Heart right ventricle (tissue), 16 donors: ENCODE measurements around the gene ITGA4. TPM values are rescaled to one million over a fixed set of nuclear protein-coding genes. Genes with fewer than 3 reads are reported as not detected.

Experiments
- ATAC-seq, 8 donors: fragments of 200-7000 bp; cut with Tn5 transposase; one replicate each; pipeline ENCODE4 v1.9.1; 2020; ENCODE audit warnings: mild to moderate bottlenecking in 8 of 8, moderate library complexity in 8 of 8, moderate number of reproducible peaks in 1 of 8
- DNase-seq, 2 donors: peaks; one replicate each; pipeline ENCODE4 v3.0.0-alpha.2; 2020
- H3K27ac ChIP-seq, 10 donors: fragments of 200-600 bp; sonication (generic) in 2 of 10; one replicate each; pipeline versions ENCODE4 v1.5.0 to v1.8.0; 2020 to 2022; ENCODE audit warnings: mild to moderate bottlenecking in 3 of 10
- H3K27me3 ChIP-seq, 7 donors: fragments of 200-600 bp; one replicate each; pipeline ENCODE4 v1.8.0; 2021 to 2022; ENCODE audit warnings: mild to moderate bottlenecking in 2 of 7
- H3K36me3 ChIP-seq, 9 donors: fragments of 200-600 bp; sonication (generic) in 1 of 9; one replicate each; pipeline versions ENCODE4 v1.5.0 to v1.8.0; 2020 to 2022; ENCODE audit warnings: mild to moderate bottlenecking in 2 of 9
- H3K4me1 ChIP-seq, 9 donors: fragments of 200-600 bp; sonication (generic) in 1 of 9; one replicate each; pipeline versions ENCODE4 v1.5.0 to v1.8.0; 2020 to 2022; ENCODE audit warnings: mild to moderate bottlenecking in 4 of 9
- H3K4me3 ChIP-seq, 10 donors: fragments of 200-600 bp; sonication (generic) in 2 of 10; one replicate each; pipeline versions ENCODE4 v1.5.0 to v1.8.0; 2020 to 2022; ENCODE audit warnings: mild to moderate bottlenecking in 7 of 10, moderate library complexity in 2 of 10
- H3K9me3 ChIP-seq, 11 donors: fragments of 200-600 bp in 10 of 11; sonication (generic) in 2 of 11; one replicate each; pipeline versions ENCODE4 v1.5.0 to v1.8.0; 2013 to 2022; ENCODE audit warnings: mild to moderate bottlenecking in 2 of 11, control low read depth in 1 of 11, moderate library complexity in 1 of 11
- CTCF ChIP-seq, 9 donors: fragments of 200-600 bp; sonication (generic) in 2 of 9; IDR thresholded peaks; one replicate each; pipeline versions ENCODE4 v1.5.0 to v1.8.0; 2021 to 2022; ENCODE audit warnings: antibody characterized with exemption in 9 of 9, mild to moderate bottlenecking in 5 of 9, moderate library complexity in 1 of 9
- WGBS, 2 donors: extraction: QIAGEN DNeasy Blood & Tissue Kit; methylation state at CpG; one replicate each; pipeline ENCODE4 v1.1.7; 2013; ENCODE audit warnings: inconsistent platforms in 1 of 2; 5-methylcytosine and 5-hydroxymethylcytosine counted together
- intact Hi-C, 10 donors: fragments of 100-400 bp; cut with DNase I; formaldehyde crosslinking; loops; one replicate each; pipeline versions ENCODE4 v1.11.1 to v1.14.2; 2022
- polyA plus RNA-seq, 2 donors: library from polyadenylated mRNA; stranded (reverse); fragments of 200-250 nt; gene quantifications; one replicate each; pipeline ENCODE4 v1.2.3, GENCODE V29; 2013
- total RNA-seq, 10 donors: library from RNA; stranded (reverse); fragmentation: NEBNext Ultra II Directional in 3 of 10; extraction: Animal tissue kit (Norgen Biotek cat#: 25700) in 3 of 10; gene quantifications; one replicate each; pipeline versions ENCODE4 v1.2.1 to v1.2.4, GENCODE V29; 2021 to 2023
- donor health status: Arrhythmogenic right ventricular cardiomyopathy.
- donor health status: ischemic (EF 13 %, LVEDD 7.1; RV severe dilation, severe dysfunction).
- donor health status: healthy with polysubstance abuse.
- donor health status: DM: no; HTN: yes; CAD: no.
- donor health status: DM: no; HTN: no; CAD: no.
- donor health status: ischemic (EF 25% LVEDD 6.9; RV normal size, moderate dysfunction).
- donor health status: ischemic (EF 25% LVEDD 5.7; RV mildly dilated, moderate dysfunction).
- donor health status: healthy.
- donor health status: DM: yes; HTN: yes; CAD: no.
- donor health status: Ischemic cardiomyopathy.
- donor health status: ischemic (EF 35%, LVEDD 5.7; RV mildly dilated, moderate dysfunction).
- donor health status: nonischemic (EF 11% LVEDD 7.7; RV severe dilation, severe dysfunction).
- donor health status: DM: yes; HTN: yes; CAD: no.
- donor health status: PGD.
- donor health status: ischemic (EF 29% LVEDD 5.4; RV normal size, mild dysfunction).
- donor health status: nonischemic (EF 23%, LVEDD 6.1; RV moderate dilation, normal function).

ITGA4 gene
- total and polyA plus RNA-seq, 12 donors, result 0.29 to 9.2 (median 1.4) TPM

GRCh38 chr2:181466661-181467576, 9.7 kb downstream of the ITGA4 start:
- no peaks in the 10 kb centered on the region for H3K27me3 ChIP-seq
- intact Hi-C loops, result loop anchor here in 7 of 10 donors (5.0 to 10.0 kb wide), 4 partner anchors 362 to 1342 kb away; no protein-coding TSS in a partner anchor
- TF ChIP-seq CTCF (IDR thresholded peaks at IDR 0.05), result peak; percentile 37 to 88 (median 77)
- ATAC-seq (no peak), DNase-seq (peak; percentile 43 to 66)
- no peak overlapping the region for H3K27ac ChIP-seq
- no peak overlapping the region for H3K4me3 ChIP-seq
- 60 to 63% methylated on average over 4 of the region's 4 CpGs for WGBS, 2 donors
- peaks cover 0 to 67% (median 0%) of the 10 kb centered on the region in 9 donors for H3K4me1 ChIP-seq
- no peaks in the 10 kb centered on the region for H3K9me3 ChIP-seq
- no peaks in the 10 kb centered on the region for H3K36me3 ChIP-seq

GRCh38 chr2:181467966-181468707, 11.0 kb downstream of the ITGA4 start:
- Histone ChIP-seq H3K4me1 (peaks cover 0 to 62% (median 0%) of the 10 kb centered on the region in 9 donors), H3K27ac (no peak overlapping the region), H3K36me3 (no peaks in the 10 kb centered on the region), H3K9me3 (no peaks in the 10 kb centered on the region), H3K27me3 (no peaks in the 10 kb centered on the region), H3K4me3 (no peak overlapping the region)
- WGBS, 2 donors, result 52 to 54% methylated on average over 3 of the region's 3 CpGs
- intact Hi-C loops, result loop anchor here in 7 of 10 donors (5.0 to 10.0 kb wide), 4 partner anchors 363 to 1343 kb away; no protein-coding TSS in a partner anchor
- ATAC-seq (peak in 4 of 8 donors; percentile 41 to 55 (median 48)), DNase-seq (no peak)
- no peak for TF ChIP-seq CTCF (IDR thresholded peaks at IDR 0.05)

GRCh38 chr2:181468811-181469210, 11.6 kb downstream of the ITGA4 start:
- DNase-seq (no peak), ATAC-seq (no peak)
- H3K4me1 ChIP-seq, result peaks cover 0 to 59% (median 0%) of the 10 kb centered on the region in 9 donors
- H3K27me3 ChIP-seq, result no peaks in the 10 kb centered on the region
- 66 to 79% methylated on average over 1 of the region's 1 CpG for WGBS, 2 donors
- H3K36me3 ChIP-seq, result no peaks in the 10 kb centered on the region
- no peak overlapping the region for H3K27ac ChIP-seq
- TF ChIP-seq CTCF (IDR thresholded peaks at IDR 0.05), result no peak
- no peak overlapping the region for H3K4me3 ChIP-seq
- intact Hi-C loops, result loop anchor here in 7 of 10 donors (5.0 to 10.0 kb wide), 4 partner anchors 364 to 1344 kb away; no protein-coding TSS in a partner anchor
- H3K9me3 ChIP-seq, result no peaks in the 10 kb centered on the region

GRCh38 chr2:181471226-181471625, 14.0 kb downstream of the ITGA4 start:
- Histone ChIP-seq H3K4me1 (peaks cover 0 to 42% (median 0%) of the 10 kb centered on the region in 9 donors), H3K27ac (peak overlapping the region in 1 of 10 donors; percentile 42), H3K4me3 (no peak overlapping the region), H3K36me3 (peaks cover 0 to 13% (median 0%) of the 10 kb centered on the region in 9 donors), H3K9me3 (no peaks in the 10 kb centered on the region), H3K27me3 (no peaks in the 10 kb centered on the region)
- 81 to 83% methylated on average over 3 of the region's 3 CpGs for WGBS, 2 donors
- ATAC-seq, result no peak
- intact Hi-C loops, result no loop called here
- no peak for DNase-seq
- no peak for TF ChIP-seq CTCF (IDR thresholded peaks at IDR 0.05)
